Hindlimb muscle (tissue), 1 donor: ENCODE results near the gene FAF1. TPM values are rescaled to one million over a fixed set of nuclear protein-coding genes. Genes with fewer than 3 reads are reported as not detected.

Experiments used
- DNase-seq: peaks from one replicate; pipeline ENCODE4 v3.0.0-alpha.2; 2013
- polyA plus RNA-seq: library from polyadenylated mRNA; unstranded; fragments of 120-200 nt; gene quantifications from one replicate; pipeline ENCODE4 v1.2.1, GENCODE V29; 2013; ENCODE audit not compliant: insufficient read length

FAF1 gene
- polyA plus RNA-seq, 1 donor: 43.5 TPM

DNA sequence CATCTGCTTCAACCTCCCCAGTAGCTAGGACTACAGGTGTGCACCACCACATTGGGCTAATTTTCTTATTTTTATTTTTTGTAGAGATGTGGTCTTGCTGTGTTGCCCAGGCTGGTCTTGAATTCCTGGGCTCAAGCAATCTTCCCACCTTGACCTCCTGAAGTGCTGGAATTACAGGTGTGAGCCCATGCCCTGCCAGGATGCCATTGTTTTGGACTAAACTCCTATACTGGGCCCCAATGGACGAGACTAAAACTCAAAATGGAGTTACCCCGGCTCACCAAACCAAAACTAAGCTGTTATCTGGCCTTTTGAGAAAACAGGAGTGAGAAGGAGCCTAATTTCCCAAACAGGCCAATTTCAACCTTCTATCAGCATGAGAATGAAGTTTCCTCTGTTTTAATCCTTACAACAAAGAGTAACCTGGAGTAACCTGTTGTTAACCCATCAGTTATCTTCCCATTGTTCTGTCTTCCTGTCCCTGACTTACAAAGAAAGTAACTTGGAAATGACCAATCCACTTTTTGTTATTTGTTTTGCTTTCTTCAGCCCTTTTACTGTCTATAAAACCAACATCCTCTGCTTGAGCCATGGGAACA is 566.4 kb downstream of the FAF1 start:
- no peak for DNase-seq

Other genes starting within 250 kb of the FAF1 start
- gene CDKN2C, start 10.0 kb upstream of the FAF1 start, polyA plus RNA-seq: 13.1 TPM
- gene C1orf185, start 142.0 kb upstream of the FAF1 start, polyA plus RNA-seq: not detected